Skin epidermis (tissue), 12 donors: ENCODE data around the gene SLC24A3.

Experiments
- H3K27ac ChIP-seq, 21 experiments: fragments of 200-600 bp; sonication (generic) in 11 of 21; one replicate each; pipeline ENCODE4 v1.5.0; 2020; ENCODE audit warnings: mild to moderate bottlenecking in 3 of 21, inconsistent platforms in 2 of 21, moderate library complexity in 2 of 21
- H3K4me3 ChIP-seq, 7 experiments: fragments of 200-600 bp; sonication (generic) in 2 of 7; one replicate each; pipeline ENCODE4 v1.5.0; 2020; ENCODE audit warnings: inconsistent platforms in 2 of 7, mild to moderate bottlenecking in 2 of 7, moderate library complexity in 1 of 7

Gene SLC24A3

GRCh38 chr20:19374216-19374615, 161.8 kb downstream of the SLC24A3 start:
- no peak overlapping the region for H3K27ac ChIP-seq
- H3K4me3 ChIP-seq: no peak overlapping the region

GRCh38 chr20:19375395-19375794, 163.0 kb downstream of the SLC24A3 start:
- H3K4me3 ChIP-seq: no peak overlapping the region

GRCh38 chr20:19375801-19376200, 163.4 kb downstream of the SLC24A3 start:
- Histone ChIP-seq H3K4me3 (no peak overlapping the region), H3K27ac (no peak overlapping the region)

More at GRCh38 chr20:19375395-19375794, 163.0 kb downstream of the SLC24A3 start:
- H3K27ac ChIP-seq: no peak overlapping the region

GRCh38 chr20:19376451-19377229, 164.2 kb downstream of the SLC24A3 start:
- no peak overlapping the region for H3K4me3 ChIP-seq
- H3K27ac ChIP-seq: no peak overlapping the region

- no peak overlapping the region for H3K4me3 ChIP-seq
- no peak overlapping the region for H3K27ac ChIP-seq
Observed at GRCh38 chr20:19378058-19378457, 165.6 kb downstream of the SLC24A3 start.

- H3K4me3 ChIP-seq: no peak overlapping the region
- no peak overlapping the region for H3K27ac ChIP-seq
Observed at GRCh38 chr20:19380211-19380610, 167.8 kb downstream of the SLC24A3 start.

- no peak overlapping the region for H3K27ac ChIP-seq
- no peak overlapping the region for H3K4me3 ChIP-seq
Observed at GRCh38 chr20:19381947-19382346, 169.5 kb downstream of the SLC24A3 start.

- no peak overlapping the region for H3K4me3 ChIP-seq
- H3K27ac ChIP-seq: no peak overlapping the region
Observed at GRCh38 chr20:19382386-19383340, 170.2 kb downstream of the SLC24A3 start.

- no peak overlapping the region for H3K4me3 ChIP-seq
- no peak overlapping the region for H3K27ac ChIP-seq
Observed at GRCh38 chr20:19384940-19385339, 172.5 kb downstream of the SLC24A3 start.

GRCh38 chr20:19387251-19387650, 174.8 kb downstream of the SLC24A3 start:
- Histone ChIP-seq H3K4me3 (no peak overlapping the region), H3K27ac (no peak overlapping the region)

- H3K27ac ChIP-seq: no peak overlapping the region
- no peak overlapping the region for H3K4me3 ChIP-seq
Observed at GRCh38 chr20:19392344-19393130, 180.1 kb downstream of the SLC24A3 start.

- no peak overlapping the region for H3K4me3 ChIP-seq
- H3K27ac ChIP-seq: no peak overlapping the region
Observed at GRCh38 chr20:19396460-19397081, 184.1 kb downstream of the SLC24A3 start.

GRCh38 chr20:19397226-19397625, 184.8 kb downstream of the SLC24A3 start:
- Histone ChIP-seq H3K4me3 (no peak overlapping the region), H3K27ac (no peak overlapping the region)

- Histone ChIP-seq H3K27ac (no peak overlapping the region), H3K4me3 (no peak overlapping the region)
Observed at GRCh38 chr20:19397666-19398065, 185.2 kb downstream of the SLC24A3 start.

- no peak overlapping the region for H3K27ac ChIP-seq
- H3K4me3 ChIP-seq: no peak overlapping the region
Observed at GRCh38 chr20:19401096-19401495, 188.7 kb downstream of the SLC24A3 start.

GRCh38 chr20:19403549-19403948, 191.1 kb downstream of the SLC24A3 start:
- Histone ChIP-seq H3K27ac (no peak overlapping the region), H3K4me3 (no peak overlapping the region)

- Histone ChIP-seq H3K27ac (no peak overlapping the region), H3K4me3 (no peak overlapping the region)
Observed at GRCh38 chr20:19404826-19405225, 192.4 kb downstream of the SLC24A3 start.

- Histone ChIP-seq H3K4me3 (no peak overlapping the region), H3K27ac (no peak overlapping the region)
Observed at GRCh38 chr20:19405958-19406357, 193.5 kb downstream of the SLC24A3 start.

GRCh38 chr20:19406381-19406780, 193.9 kb downstream of the SLC24A3 start:
- Histone ChIP-seq H3K4me3 (no peak overlapping the region), H3K27ac (no peak overlapping the region)

- Histone ChIP-seq H3K27ac (peak overlapping the region in 3 of 21 experiments; percentile 20 to 33 (median 29)), H3K4me3 (no peak overlapping the region)
Observed at GRCh38 chr20:19407196-19407595, 194.8 kb downstream of the SLC24A3 start.
